Kidney (tissue), 14 donors: Measurements from ENCODE around the gene ZGPAT. TPM values are rescaled to one million over a fixed set of nuclear protein-coding genes. Genes with fewer than 3 reads are reported as not detected.

ENCODE experiments used
- DNase-seq, 5 donors: peaks; one replicate each; pipeline ENCODE4 v3.0.0-alpha.2; 2013 to 2020
- FAIRE-seq: peaks from 2 replicates; lab custom pipeline; 2012; peaks lifted over from hg19 to GRCh38; lab: Jason Lieb, UNC
- H3K27ac ChIP-seq, 2 donors: one replicate each; pipeline ENCODE4 v1.7.0; 2013; ENCODE audit warnings: low read depth in 2 of 2, low read length in 2 of 2, inconsistent platforms in 1 of 2
- H3K27me3 ChIP-seq: one replicate; pipeline ENCODE4 v1.7.1; 2013; ENCODE audit warnings: low read length, inconsistent platforms; ENCODE audit not compliant: control insufficient read depth, insufficient read depth
- H3K36me3 ChIP-seq, 3 donors: one replicate each; pipeline versions ENCODE4 v1.7.0 to v1.7.1; 2013; ENCODE audit warnings: low read length in 3 of 3, control low read depth in 1 of 3, inconsistent platforms in 1 of 3; ENCODE audit not compliant: insufficient read depth in 3 of 3, control insufficient read depth in 2 of 3
- H3K4me1 ChIP-seq, 3 donors: one replicate each; pipeline versions ENCODE4 v1.7.0 to v1.7.1; 2013; ENCODE audit warnings: low read length in 3 of 3, inconsistent platforms in 1 of 3, low read depth in 1 of 3; ENCODE audit not compliant: control insufficient read depth in 2 of 3, insufficient read depth in 2 of 3
- H3K4me3 ChIP-seq, 3 donors: one replicate each; pipeline versions ENCODE4 v1.7.0 to v1.8.1; 2013; ENCODE audit warnings: low read length in 3 of 3, control low read depth in 1 of 3, inconsistent platforms in 1 of 3
- H3K9ac ChIP-seq, 3 donors: one replicate each; pipeline versions ENCODE4 v1.7.0 to v1.7.1; 2013; ENCODE audit warnings: low read length in 3 of 3, control low read depth in 1 of 3, inconsistent platforms in 1 of 3
- H3K9me3 ChIP-seq, 3 donors: one replicate each; pipeline versions ENCODE4 v1.7.0 to v1.7.1; 2013; ENCODE audit warnings: low read length in 3 of 3, control low read depth in 1 of 3, inconsistent platforms in 1 of 3; ENCODE audit not compliant: control insufficient read depth in 2 of 3, insufficient read depth in 1 of 3
- CTCF ChIP-seq: IDR thresholded peaks from 3 replicates; pipeline ENCODE4 v1.5.1; 2012; ENCODE audit warnings: mild to moderate bottlenecking, moderate library complexity, borderline replicate concordance; ENCODE audit not compliant: insufficient read depth; ENCODE audit errors: extremely low read depth
- intact Hi-C: fragments of 100-400 bp; cut with DNase I; formaldehyde crosslinking; loops from one replicate; pipeline ENCODE4 v1.11.1; 2022
- polyA plus RNA-seq: library from polyadenylated mRNA; stranded (reverse); fragments of 350-450 nt; fragmentation: Illumina TruSeq; extraction: RNeasy Lipid Tissue Mini Kit (QIAGEN cat#74804); gene quantifications from one replicate; pipeline ENCODE4 v1.2.3, GENCODE V29; 2014; ENCODE audit warnings: low read depth, low replicate concordance; ENCODE audit not compliant: insufficient read depth
- total RNA-seq: library from RNA; stranded (reverse); fragmentation: NEBNext Ultra II Directional; extraction: Animal tissue kit (Norgen Biotek cat#: 25700); gene quantifications from one replicate; pipeline ENCODE4 v1.2.1, GENCODE V29; 2021
- donor health status: control.
- donor health status: control.
- donor health status: control.
- donor health status: control.
- donor health status: control.
- donor health status: DM: yes; HTN: yes; CAD: no.
- donor health status: Normal renal cell carcinoma (clear cell type).

ZGPAT gene
- total and polyA plus RNA-seq, 2 donors from 2014 or later, result 30.5 to 39.6 TPM

- Histone ChIP-seq H3K9me3 (no peaks in the 10 kb centered on the region), H3K36me3 (peaks cover 0 to 13% (median 2%) of the 10 kb centered on the region in 3 donors), H3K4me3 (peak overlapping the region; percentile 54 to 71 (median 62)), H3K4me1 (peaks cover 0 to 16% (median 5%) of the 10 kb centered on the region in 3 donors), H3K9ac (peak overlapping the region in 2 of 3 donors; percentile 42 to 69), H3K27me3 (no peaks in the 10 kb centered on the region), H3K27ac (peak overlapping the region; percentile 89 to 92)
- peak; percentile 48 to 91 (median 72) for DNase-seq
- intact Hi-C loops, result no loop called here
- no peak for FAIRE-seq
- no peak for TF ChIP-seq CTCF
Measured at GRCh38 chr20:63740070-63740626, 32.3 kb downstream of the ZGPAT start.

- H3K27me3 ChIP-seq, result no peaks in the 10 kb centered on the region
- peaks cover 0 to 16% (median 5%) of the 10 kb centered on the region in 3 donors for H3K4me1 ChIP-seq
- peak overlapping the region; percentile 42 to 80 (median 69) for H3K9ac ChIP-seq
- H3K9me3 ChIP-seq, result no peaks in the 10 kb centered on the region
- FAIRE-seq (no peak), DNase-seq (peak; percentile 90 to 97 (median 93))
- no peak for TF ChIP-seq CTCF
- peak overlapping the region; percentile 54 to 71 (median 62) for H3K4me3 ChIP-seq
- H3K27ac ChIP-seq, result peak overlapping the region; percentile 89 to 92
- H3K36me3 ChIP-seq, result peaks cover 0 to 13% (median 2%) of the 10 kb centered on the region in 3 donors
- intact Hi-C loops, result no loop called here
Measured at GRCh38 chr20:63740627-63741353, 33.0 kb downstream of the ZGPAT start.

GRCh38 chr20:63741354-63741675 lies 33.5 kb downstream of the ZGPAT start:
- intact Hi-C loops, result no loop called here
- Histone ChIP-seq H3K27ac (peak overlapping the region; percentile 89 to 92), H3K9ac (peak overlapping the region in 2 of 3 donors; percentile 32 to 40), H3K4me3 (peak overlapping the region; percentile 12 to 71 (median 60)), H3K9me3 (no peaks in the 10 kb centered on the region), H3K36me3 (peaks cover 0 to 13% (median 2%) of the 10 kb centered on the region in 3 donors), H3K27me3 (no peaks in the 10 kb centered on the region), H3K4me1 (peaks cover 0 to 16% (median 5%) of the 10 kb centered on the region in 3 donors)
- TF ChIP-seq CTCF, result no peak
- DNase-seq (no peak), FAIRE-seq (no peak)
